NB4 (cell line): ENCODE data around the gene TUBD1.
"Not testable (repeated sequence)": the region's sequence is repeated elsewhere in the genome, so short reads cannot be mapped to it uniquely, and the experiment has no call there.

Source experiments
- MYC ChIP-seq: IDR thresholded peaks from 2 replicates; pipeline ENCODE4 v1.6.1; 2011; ENCODE audit warnings: low read depth, low read length
- POLR2A ChIP-seq: IDR thresholded peaks from 2 replicates; pipeline ENCODE4 v1.6.1; 2011; ENCODE audit warnings: mild to moderate bottlenecking; ENCODE audit not compliant: insufficient read length; ENCODE audit errors: extremely low read depth
- TF ChIP-seq, protein P1 (sequence below): IDR thresholded peaks from one replicate; pipeline ENCODE4 v1.5.1; 2012; ENCODE audit warnings: low read depth, low read length

DNA sequence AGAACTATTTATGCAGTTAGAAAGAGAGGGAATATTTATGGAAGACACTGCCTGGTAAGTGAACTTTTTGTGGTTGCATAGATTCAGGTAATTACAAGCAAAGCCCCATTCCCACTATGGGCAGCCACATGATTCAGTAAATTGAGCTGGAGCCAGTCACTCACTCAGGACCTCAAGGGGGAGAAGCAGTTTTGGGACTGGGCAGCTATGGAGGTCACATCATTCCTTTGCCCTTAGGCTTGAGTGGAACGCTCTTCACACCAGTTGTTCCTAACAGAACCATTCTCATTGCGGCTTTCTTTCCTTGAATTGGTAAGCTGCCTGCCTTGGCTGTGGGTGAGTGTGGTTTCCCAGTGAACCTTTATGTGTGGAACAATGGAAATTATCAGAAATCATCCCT lies 37.4 kb upstream of the TUBD1 start:
- TF ChIP-seq, protein P1, sequence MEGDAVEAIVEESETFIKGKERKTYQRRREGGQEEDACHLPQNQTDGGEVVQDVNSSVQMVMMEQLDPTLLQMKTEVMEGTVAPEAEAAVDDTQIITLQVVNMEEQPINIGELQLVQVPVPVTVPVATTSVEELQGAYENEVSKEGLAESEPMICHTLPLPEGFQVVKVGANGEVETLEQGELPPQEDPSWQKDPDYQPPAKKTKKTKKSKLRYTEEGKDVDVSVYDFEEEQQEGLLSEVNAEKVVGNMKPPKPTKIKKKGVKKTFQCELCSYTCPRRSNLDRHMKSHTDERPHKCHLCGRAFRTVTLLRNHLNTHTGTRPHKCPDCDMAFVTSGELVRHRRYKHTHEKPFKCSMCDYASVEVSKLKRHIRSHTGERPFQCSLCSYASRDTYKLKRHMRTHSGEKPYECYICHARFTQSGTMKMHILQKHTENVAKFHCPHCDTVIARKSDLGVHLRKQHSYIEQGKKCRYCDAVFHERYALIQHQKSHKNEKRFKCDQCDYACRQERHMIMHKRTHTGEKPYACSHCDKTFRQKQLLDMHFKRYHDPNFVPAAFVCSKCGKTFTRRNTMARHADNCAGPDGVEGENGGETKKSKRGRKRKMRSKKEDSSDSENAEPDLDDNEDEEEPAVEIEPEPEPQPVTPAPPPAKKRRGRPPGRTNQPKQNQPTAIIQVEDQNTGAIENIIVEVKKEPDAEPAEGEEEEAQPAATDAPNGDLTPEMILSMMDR = not testable (repeated sequence)
- TF ChIP-seq MYC, POLR2A: not testable (repeated sequence)
